ENCODE measurements around the gene METTL14. TPM values are rescaled to one million over a fixed set of nuclear protein-coding genes. Genes with fewer than 3 reads are reported as not detected.

METTL14 gene
- total RNA-seq, 2 donors from 2014 or later: 54.1 to 59.3 TPM

DNA sequence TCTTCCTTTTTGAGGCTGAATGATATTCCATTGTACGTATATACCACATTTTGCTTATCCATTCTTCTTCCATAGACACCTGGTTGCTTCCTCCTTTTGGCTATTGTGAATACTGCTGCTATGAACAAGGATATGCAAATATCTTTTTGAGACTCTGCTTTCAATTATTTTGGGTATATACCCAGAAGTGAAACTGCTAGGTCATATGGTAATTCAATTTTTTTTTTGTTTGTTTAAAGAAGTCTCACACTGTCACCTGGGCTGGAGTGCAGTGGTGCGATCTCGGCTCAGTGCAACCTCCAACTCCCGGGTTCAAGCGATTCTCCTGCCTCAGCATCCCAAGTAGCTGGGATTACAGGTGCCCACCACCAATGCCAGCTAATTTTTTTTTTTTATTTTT lies 75.3 kb downstream of the METTL14 start:
- Mint-ChIP-seq H3K27ac (no peak overlapping the region), H3K27me3 (ENCODE audit: insufficient read depth) (no peaks in the 10 kb centered on the region), H3K4me1 (peaks cover 8% of the 10 kb centered on the region), H3K36me3 (ENCODE audit: low read depth) (peaks cover 9% of the 10 kb centered on the region), H3K9me3 (no peaks in the 10 kb centered on the region), H3K4me3 (no peak overlapping the region)
- Histone ChIP-seq H3K4me1 (ENCODE audit: control insufficient read depth, insufficient read depth, low read length) (no peaks in the 10 kb centered on the region), H3K9ac (ENCODE audit: extremely low read depth, low read length, poor library complexity, severe bottlenecking) (no peak overlapping the region), H3K4me3 (ENCODE audit: low read length) (no peak overlapping the region), H3K27me3 (ENCODE audit: control insufficient read depth, insufficient read depth, low read length, poor library complexity, severe bottlenecking) (no peaks in the 10 kb centered on the region), H3K9me3 (ENCODE audit: control insufficient read depth, low read length) (no peaks in the 10 kb centered on the region), H3K27ac (ENCODE audit: low read depth, low read length) (no peak overlapping the region), H3K36me3 (ENCODE audit: control insufficient read depth, insufficient read depth, low read length) (peaks cover 66% of the 10 kb centered on the region)
- TF ChIP-seq CTCF (conservative IDR thresholded peaks at IDR 0.05): no peak
- DNase-seq: no peak
- WGBS, 2 experiments (ENCODE audit: insufficient coverage in 1 of 2, insufficient read length in 1 of 2): 93 to 97% methylated on average over 4 to 5 of the region's 5 CpGs

DNA sequence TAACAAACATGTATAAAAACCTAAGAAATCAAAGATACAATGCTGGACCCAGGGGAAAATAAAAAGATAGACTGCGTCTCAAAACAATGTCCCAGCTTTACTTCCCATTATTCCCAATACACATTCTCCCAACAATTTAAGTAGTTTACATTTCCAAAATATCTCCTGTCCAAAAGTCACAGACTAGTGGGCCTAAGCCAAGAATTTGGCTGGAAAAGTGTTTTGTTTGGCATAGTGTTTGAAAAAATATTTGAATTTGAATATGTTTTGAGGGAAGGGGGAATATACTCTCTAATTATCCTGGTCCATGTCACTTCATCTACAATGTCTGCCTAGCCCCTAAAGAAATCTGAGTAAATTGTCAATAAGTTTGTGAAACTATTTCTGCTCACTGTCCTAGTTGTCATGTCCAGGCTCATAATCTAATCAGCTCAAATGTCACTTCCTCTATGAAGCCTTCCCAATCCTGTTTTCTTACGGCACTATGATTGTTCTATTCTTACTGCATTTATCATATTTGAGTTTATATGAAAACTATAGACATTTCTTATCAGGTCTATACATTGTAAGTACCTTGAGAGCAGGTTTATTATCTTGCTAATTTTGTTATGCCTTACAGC lies 76.3 kb downstream of the METTL14 start:
- no peak for DNase-seq
- H3K9me3 Mint-ChIP-seq: no peaks in the 10 kb centered on the region
- WGBS, 2 experiments (ENCODE audit: insufficient coverage in 1 of 2, insufficient read length in 1 of 2): 97 to 100% methylated on average over 1 of the region's 2 CpGs
- TF ChIP-seq CTCF (conservative IDR thresholded peaks at IDR 0.05): no peak
- peaks cover 70% of the 10 kb centered on the region for H3K36me3 ChIP-seq (ENCODE audit: control insufficient read depth, insufficient read depth, low read length)
- H3K27me3 Mint-ChIP-seq (ENCODE audit: insufficient read depth): no peaks in the 10 kb centered on the region
- no peak overlapping the region for H3K27ac ChIP-seq (ENCODE audit: low read depth, low read length)
- H3K4me1 ChIP-seq (ENCODE audit: control insufficient read depth, insufficient read depth, low read length): no peaks in the 10 kb centered on the region
- no peak overlapping the region for H3K4me3 ChIP-seq (ENCODE audit: low read length)
- no peak overlapping the region for H3K27ac Mint-ChIP-seq
- H3K27me3 ChIP-seq (ENCODE audit: control insufficient read depth, insufficient read depth, low read length, poor library complexity, severe bottlenecking): no peaks in the 10 kb centered on the region
- no peak overlapping the region for H3K9ac ChIP-seq (ENCODE audit: extremely low read depth, low read length, poor library complexity, severe bottlenecking)
- no peaks in the 10 kb centered on the region for H3K4me1 Mint-ChIP-seq
- H3K36me3 Mint-ChIP-seq (ENCODE audit: low read depth): peaks cover 11% of the 10 kb centered on the region
- no peaks in the 10 kb centered on the region for H3K9me3 ChIP-seq (ENCODE audit: control insufficient read depth, low read length)
- no peak overlapping the region for H3K4me3 Mint-ChIP-seq

- 95% methylated on average over 5 of the region's 5 CpGs; no CpG with 5 or more reads in 1 of the 2 experiments for WGBS, 2 experiments (ENCODE audit: insufficient coverage in 1 of 2, insufficient read length in 1 of 2)
- H3K27me3 Mint-ChIP-seq (ENCODE audit: insufficient read depth): no peaks in the 10 kb centered on the region
- H3K4me1 Mint-ChIP-seq: no peaks in the 10 kb centered on the region
- peaks cover 16% of the 10 kb centered on the region for H3K36me3 Mint-ChIP-seq (ENCODE audit: low read depth)
- H3K27ac ChIP-seq (ENCODE audit: low read depth, low read length): no peak overlapping the region
- DNase-seq: no peak
- no peak overlapping the region for H3K27ac Mint-ChIP-seq
- H3K27me3 ChIP-seq (ENCODE audit: control insufficient read depth, insufficient read depth, low read length, poor library complexity, severe bottlenecking): no peaks in the 10 kb centered on the region
- no peak overlapping the region for H3K9ac ChIP-seq (ENCODE audit: extremely low read depth, low read length, poor library complexity, severe bottlenecking)
- peaks cover 71% of the 10 kb centered on the region for H3K36me3 ChIP-seq (ENCODE audit: control insufficient read depth, insufficient read depth, low read length)
- H3K4me3 ChIP-seq (ENCODE audit: low read length): no peak overlapping the region
- no peak for TF ChIP-seq CTCF (conservative IDR thresholded peaks at IDR 0.05)
- H3K9me3 Mint-ChIP-seq: no peaks in the 10 kb centered on the region
- H3K9me3 ChIP-seq (ENCODE audit: control insufficient read depth, low read length): no peaks in the 10 kb centered on the region
- no peaks in the 10 kb centered on the region for H3K4me1 ChIP-seq (ENCODE audit: control insufficient read depth, insufficient read depth, low read length)
- H3K4me3 Mint-ChIP-seq: no peak overlapping the region
These were observed 77.0 kb downstream of the METTL14 start for GRCh38 chr4:118762155-118762554.

All from endodermal cell (in vitro differentiated cells).